Transverse colon (tissue), 3 donors: ENCODE data around the gene ANXA2R.
A peak's percentile ranks its signal among the peaks of the same experiment; 100 is the strongest.

ENCODE experiments used
- EP300 ChIP-seq: sonication (generic); formaldehyde crosslinking; IDR thresholded peaks from one replicate; pipeline ENCODE4 v1.6.1; 2017; ENCODE audit warnings: antibody characterized with exemption, low read depth
- TF ChIP-seq, protein P1 (sequence below), 5 experiments: fragments of 200-600 bp in 3 of 5; fragments of 450-650 bp in 2 of 5; sonication (generic) in 3 of 5; IDR thresholded peaks; 1 replicate in 2 of 5; 2 replicates in 3 of 5; pipeline ENCODE4 v1.5.1; 2016 to 2017; ENCODE audit warnings: antibody characterized with exemption in 5 of 5, inconsistent platforms in 3 of 5, mild to moderate bottlenecking in 2 of 5, moderate library complexity in 1 of 5

DNA sequence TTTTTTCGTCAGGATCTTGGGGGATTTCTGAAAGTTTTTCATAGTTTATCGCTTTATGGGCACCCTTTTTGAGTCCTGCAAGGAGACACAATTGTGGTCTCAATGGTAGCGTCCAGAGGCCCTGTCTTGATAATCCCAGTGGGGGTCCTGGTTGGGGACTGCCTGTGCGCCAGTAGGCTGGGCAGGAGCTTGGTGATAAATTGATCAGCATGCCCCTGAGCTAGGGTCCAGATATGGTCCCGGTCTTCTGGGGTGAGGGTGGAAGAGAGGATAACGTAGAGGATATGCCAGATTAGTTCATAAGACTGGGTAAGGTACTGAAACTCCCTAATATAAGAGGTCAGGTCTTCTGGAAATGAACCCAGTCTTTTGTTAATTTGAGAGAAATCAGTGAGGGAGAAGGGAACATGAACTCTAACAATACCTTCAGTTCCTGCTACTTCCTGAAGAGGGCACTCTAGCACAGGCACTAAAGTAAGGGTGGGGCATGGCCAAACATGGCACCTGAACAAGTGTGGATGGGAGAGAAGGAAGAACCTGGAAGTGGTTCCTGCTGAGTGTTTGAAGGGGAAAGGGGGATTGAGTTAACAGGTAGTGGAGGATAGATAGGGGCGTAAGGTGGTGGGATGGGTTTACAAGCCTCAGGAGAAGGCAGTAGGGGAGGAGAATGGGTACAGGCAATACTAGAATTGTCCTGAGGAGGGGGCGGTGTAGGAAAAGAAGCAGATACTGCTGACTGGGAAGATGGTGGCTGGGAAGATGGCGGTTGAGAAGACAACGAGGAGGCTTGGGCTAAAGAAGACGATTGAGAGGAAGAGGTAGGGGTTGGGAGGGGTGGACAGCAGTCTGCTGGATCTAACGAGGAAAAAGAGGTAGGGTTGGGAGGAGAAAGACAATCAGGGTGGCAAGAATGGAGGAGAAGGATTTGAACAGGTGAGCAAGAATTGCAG, 33.8 kb upstream of the ANXA2R start:
- TF ChIP-seq, protein P1, sequence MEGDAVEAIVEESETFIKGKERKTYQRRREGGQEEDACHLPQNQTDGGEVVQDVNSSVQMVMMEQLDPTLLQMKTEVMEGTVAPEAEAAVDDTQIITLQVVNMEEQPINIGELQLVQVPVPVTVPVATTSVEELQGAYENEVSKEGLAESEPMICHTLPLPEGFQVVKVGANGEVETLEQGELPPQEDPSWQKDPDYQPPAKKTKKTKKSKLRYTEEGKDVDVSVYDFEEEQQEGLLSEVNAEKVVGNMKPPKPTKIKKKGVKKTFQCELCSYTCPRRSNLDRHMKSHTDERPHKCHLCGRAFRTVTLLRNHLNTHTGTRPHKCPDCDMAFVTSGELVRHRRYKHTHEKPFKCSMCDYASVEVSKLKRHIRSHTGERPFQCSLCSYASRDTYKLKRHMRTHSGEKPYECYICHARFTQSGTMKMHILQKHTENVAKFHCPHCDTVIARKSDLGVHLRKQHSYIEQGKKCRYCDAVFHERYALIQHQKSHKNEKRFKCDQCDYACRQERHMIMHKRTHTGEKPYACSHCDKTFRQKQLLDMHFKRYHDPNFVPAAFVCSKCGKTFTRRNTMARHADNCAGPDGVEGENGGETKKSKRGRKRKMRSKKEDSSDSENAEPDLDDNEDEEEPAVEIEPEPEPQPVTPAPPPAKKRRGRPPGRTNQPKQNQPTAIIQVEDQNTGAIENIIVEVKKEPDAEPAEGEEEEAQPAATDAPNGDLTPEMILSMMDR (IDR thresholded peaks at IDR 0.05): peak; percentile 52 to 68 (median 60)
- TF ChIP-seq EP300: no peak
